Eye (tissue), 1 donor: Measurements from ENCODE around the gene BRINP3.

ENCODE experiments used
- DNase-seq: peaks from one replicate; pipeline ENCODE4 v3.0.0-alpha.2; 2015

The BRINP3 gene

DNA sequence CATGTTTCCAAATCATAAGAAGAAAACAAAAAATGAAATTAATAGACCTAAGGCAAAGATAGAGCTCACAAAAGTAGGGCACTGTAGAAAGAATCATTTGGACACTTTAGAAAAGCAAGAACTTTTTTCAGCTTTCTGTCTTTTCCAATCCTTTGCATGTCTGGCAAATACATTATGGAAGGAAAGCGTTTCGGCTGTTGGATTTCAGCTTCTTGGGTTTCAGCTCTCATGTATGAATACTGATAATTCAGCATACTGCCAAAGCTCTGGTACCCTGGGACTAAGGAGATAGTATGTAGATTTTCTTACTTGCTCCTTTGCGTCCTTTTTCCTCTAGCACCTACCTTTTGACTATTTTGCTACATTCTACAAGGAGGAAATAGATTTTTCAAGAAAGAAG lies 375.9 kb downstream of the BRINP3 start:
- no peak for DNase-seq

GRCh38 chr1:190098756-190099155 lies 378.9 kb downstream of the BRINP3 start:
- DNase-seq = no peak

GRCh38 chr1:190098107-190098506 lies 379.6 kb downstream of the BRINP3 start:
- DNase-seq = no peak

DNA sequence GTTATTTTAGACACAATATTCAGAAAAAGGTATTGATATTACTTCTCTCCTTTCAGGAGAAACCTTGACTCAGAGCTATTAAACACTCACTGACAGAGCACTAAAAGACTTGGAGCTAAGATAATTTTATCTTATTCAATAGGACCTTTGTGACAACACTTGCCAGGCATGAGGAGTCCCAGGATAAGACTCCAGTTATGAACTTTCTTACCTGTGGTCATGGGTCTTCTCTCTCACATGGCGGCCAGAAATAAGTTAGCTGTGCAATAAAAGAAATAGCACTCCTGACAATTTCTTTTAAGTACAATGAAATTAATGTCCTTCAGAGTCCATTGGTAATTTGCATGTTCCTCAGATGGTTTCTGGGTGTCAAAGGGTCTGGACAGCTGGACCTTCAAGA lies 382.1 kb downstream of the BRINP3 start:
- DNase-seq = no peak

DNA sequence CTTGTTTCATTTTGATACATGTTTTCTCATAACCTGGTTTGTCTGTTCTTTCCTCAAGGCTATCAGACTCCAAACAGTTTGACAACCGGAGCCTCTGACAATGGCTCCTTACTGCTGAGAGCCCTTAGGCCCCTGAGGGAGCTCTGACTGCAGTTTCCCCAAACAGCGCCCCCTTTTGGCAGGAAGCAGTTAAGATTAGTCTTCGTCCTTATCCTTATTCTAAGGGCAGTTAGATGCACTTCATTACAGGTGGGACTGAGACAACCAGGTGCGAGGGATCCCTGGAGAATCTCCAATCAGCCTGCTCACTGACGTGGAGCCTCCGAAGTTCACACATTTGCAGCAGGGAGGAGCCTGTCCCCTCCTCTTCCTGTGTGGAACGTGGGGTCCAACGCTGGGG lies 393.1 kb downstream of the BRINP3 start:
- DNase-seq = no peak

- no peak for DNase-seq
These were observed 409.4 kb downstream of the BRINP3 start for GRCh38 chr1:190068304-190068703.

GRCh38 chr1:190067592-190067991 lies 410.1 kb downstream of the BRINP3 start:
- DNase-seq = no peak

DNA sequence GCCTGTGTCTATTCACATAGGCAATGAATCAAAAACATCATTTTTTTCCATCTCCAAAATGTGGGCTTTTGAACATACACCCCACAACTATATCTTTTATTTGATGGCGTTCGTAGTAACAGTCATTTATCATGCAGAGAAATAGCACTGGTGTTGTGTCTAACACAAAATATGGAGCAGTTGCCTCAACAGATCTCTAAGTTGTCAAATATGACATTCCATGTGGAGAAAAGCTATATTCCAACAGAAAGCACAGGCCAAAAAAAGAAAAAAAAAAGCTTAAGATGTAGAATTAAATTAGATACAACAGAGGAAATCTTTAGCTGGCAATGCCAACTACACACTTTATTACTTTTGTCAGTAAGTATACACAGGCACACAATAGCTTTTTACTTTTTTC lies 411.7 kb downstream of the BRINP3 start:
- no peak for DNase-seq

DNA sequence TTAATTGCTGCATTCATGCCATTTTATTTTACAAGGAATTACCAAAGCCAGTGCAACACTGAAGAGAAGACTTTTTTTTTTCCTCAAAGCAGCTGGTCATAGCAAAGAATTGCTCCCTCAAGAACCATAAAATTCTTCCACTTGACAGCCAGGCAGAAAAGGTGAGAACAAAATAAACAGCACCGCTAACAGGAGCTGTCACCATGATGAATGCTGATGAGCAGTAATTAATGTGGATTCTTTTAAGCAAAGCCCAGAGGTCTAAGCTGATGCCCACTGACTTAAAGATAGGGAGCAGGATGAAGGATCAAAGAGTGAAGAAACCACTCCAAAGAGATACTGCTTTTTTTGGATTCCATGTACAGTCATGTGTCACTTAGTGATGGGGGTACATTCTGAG lies 428.4 kb downstream of the BRINP3 start:
- no peak for DNase-seq
